ENCODE results near the gene CMSS1.
"Not testable (repeated sequence)": the region's sequence is repeated elsewhere in the genome, so short reads cannot be mapped to it uniquely, and the experiment has no call there.

The CMSS1 gene

DNA sequence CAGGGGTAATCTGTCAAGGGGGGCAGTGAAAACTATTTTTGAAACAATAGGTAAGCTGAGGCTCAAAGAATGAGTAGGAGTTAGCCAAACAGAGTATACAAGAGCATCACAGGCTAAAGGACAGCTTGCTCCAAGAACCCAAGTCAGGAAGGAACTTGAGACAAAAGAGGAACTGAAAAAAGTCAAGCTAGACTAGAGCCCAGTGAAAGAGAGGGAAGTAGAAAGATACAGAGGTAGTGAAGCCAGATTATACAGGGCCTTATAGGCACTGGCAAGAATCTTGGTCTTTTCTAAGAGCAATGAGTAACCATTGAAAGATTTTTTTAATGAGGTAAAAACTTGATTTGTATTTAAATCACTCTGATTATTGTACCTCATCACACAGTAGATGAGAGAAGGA lies 226.7 kb downstream of the CMSS1 start:
- TF ChIP-seq, protein P1, sequence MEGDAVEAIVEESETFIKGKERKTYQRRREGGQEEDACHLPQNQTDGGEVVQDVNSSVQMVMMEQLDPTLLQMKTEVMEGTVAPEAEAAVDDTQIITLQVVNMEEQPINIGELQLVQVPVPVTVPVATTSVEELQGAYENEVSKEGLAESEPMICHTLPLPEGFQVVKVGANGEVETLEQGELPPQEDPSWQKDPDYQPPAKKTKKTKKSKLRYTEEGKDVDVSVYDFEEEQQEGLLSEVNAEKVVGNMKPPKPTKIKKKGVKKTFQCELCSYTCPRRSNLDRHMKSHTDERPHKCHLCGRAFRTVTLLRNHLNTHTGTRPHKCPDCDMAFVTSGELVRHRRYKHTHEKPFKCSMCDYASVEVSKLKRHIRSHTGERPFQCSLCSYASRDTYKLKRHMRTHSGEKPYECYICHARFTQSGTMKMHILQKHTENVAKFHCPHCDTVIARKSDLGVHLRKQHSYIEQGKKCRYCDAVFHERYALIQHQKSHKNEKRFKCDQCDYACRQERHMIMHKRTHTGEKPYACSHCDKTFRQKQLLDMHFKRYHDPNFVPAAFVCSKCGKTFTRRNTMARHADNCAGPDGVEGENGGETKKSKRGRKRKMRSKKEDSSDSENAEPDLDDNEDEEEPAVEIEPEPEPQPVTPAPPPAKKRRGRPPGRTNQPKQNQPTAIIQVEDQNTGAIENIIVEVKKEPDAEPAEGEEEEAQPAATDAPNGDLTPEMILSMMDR (IDR thresholded peaks at IDR 0.05; ENCODE audit: low read depth, low read length, missing control alignments), result no peak
- H3K4me3 ChIP-seq (ENCODE audit: low read depth, low read length), result no peak overlapping the region
- in situ Hi-C loops (cut with HindIII; ENCODE audit: low sequenced_read_pairs), result no loop called here
- DNase-seq (ENCODE audit: low read depth), result no peak

DNA sequence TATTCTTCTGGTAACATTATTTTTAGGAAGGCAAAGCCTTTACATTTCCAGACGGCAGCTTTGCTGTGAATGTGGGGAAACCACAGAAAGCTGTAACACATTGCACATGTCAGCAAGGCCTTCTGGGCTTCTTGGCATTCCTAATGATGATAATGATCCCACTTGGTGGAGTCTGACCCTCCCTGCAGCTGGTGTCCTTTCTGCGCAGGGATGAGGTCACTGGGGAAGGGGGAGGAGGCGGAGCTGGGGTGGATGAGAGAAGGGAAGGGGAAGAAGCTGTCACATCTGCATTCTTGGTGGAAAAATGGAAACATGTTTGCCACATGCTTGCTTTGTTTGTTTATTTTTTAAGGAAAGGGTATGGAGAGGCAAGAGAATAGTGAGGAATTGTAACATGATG lies 228.0 kb downstream of the CMSS1 start:
- in situ Hi-C loops (cut with HindIII; ENCODE audit: low sequenced_read_pairs), result no loop called here
- DNase-seq (ENCODE audit: low read depth), result no peak
- H3K4me3 ChIP-seq (ENCODE audit: low read depth, low read length), result no peak overlapping the region
- TF ChIP-seq, protein P1 (IDR thresholded peaks at IDR 0.05; ENCODE audit: low read depth, low read length, missing control alignments), result no peak

DNA sequence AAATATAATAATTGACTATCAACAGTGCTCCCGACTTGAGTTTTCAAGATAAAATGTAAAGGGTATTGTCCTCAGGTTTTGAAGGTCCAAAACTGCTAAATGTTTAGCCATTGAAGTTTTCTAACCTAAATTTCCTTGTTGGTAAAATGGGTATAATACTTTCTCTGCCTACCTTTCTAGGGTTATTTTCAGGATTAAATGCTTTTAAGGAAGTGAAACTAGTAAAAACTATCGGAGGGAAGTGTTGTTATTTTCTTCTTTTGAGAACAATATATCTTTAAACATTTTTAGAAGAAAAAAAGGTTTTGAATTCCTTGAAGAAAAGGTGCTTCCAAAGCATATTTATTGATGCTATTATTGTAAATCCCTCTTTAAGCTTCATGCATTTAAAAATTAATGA lies 229.3 kb downstream of the CMSS1 start:
- in situ Hi-C loops (cut with HindIII; ENCODE audit: low sequenced_read_pairs), result no loop called here
- H3K4me3 ChIP-seq (ENCODE audit: low read depth, low read length), result no peak overlapping the region
- TF ChIP-seq, protein P1 (IDR thresholded peaks at IDR 0.05; ENCODE audit: low read depth, low read length, missing control alignments), result no peak
- DNase-seq (ENCODE audit: low read depth), result no peak

DNA sequence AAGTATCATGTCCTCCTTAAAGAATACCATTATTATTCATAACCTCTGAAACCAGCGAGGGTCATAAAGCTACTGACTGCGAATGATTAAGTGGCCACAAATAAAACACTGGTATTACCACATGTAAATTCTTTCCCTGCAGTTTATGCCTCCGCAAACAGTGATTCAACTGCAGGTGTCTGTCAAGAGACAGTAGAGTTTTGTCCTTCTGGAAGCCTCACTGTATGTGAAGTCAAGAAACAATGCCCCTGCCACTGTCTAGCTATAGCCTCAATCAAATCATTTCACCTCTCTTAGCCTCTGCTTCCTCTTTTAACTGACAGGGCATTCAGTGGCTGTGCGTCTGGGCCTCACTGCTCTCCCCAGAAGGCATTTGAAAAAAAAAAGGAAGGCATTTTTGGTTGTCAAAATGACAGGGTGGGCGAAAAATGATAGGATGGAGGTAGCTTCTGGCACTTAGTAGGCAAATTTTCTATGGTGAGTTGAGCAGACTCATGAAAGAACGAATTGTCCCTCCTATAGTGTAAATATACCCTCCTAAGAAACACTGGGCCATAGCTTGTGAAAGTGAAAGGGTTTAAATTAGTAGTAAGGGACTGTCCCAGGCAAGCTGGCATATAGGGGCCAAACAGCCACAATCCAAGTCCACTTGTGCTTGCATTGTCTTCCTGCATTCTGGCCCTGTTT lies 229.9 kb downstream of the CMSS1 start:
- TF ChIP-seq, protein P1 (IDR thresholded peaks at IDR 0.05; ENCODE audit: low read depth, low read length, missing control alignments), result no peak
- in situ Hi-C loops (cut with HindIII; ENCODE audit: low sequenced_read_pairs), result no loop called here
- no peak overlapping the region for H3K4me3 ChIP-seq (ENCODE audit: low read depth, low read length)
- DNase-seq (ENCODE audit: low read depth), result no peak

DNA sequence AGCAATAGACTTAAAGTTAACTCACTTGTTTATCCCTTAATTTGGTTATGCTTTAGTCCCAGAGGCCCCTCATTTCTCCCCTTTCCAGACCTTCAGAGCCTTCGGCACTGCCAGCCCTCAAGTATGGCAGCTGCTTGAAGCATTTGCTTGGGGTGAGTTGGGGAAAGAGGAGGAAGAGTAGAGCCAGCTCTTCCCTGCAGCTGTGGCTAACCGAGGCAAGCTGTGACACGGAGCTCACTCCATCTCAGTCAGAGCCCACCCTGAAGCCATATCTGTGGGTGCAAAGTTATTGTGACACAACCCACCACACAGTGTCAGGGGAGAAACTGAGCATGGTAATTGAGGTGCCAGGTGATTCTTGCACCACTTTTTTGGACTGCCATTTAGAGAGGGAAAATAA lies 230.6 kb downstream of the CMSS1 start:
- in situ Hi-C loops (cut with HindIII; ENCODE audit: low sequenced_read_pairs), result no loop called here
- DNase-seq (ENCODE audit: low read depth), result no peak
- TF ChIP-seq, protein P1 (IDR thresholded peaks at IDR 0.05; ENCODE audit: low read depth, low read length, missing control alignments), result no peak
- no peak overlapping the region for H3K4me3 ChIP-seq (ENCODE audit: low read depth, low read length)

DNA sequence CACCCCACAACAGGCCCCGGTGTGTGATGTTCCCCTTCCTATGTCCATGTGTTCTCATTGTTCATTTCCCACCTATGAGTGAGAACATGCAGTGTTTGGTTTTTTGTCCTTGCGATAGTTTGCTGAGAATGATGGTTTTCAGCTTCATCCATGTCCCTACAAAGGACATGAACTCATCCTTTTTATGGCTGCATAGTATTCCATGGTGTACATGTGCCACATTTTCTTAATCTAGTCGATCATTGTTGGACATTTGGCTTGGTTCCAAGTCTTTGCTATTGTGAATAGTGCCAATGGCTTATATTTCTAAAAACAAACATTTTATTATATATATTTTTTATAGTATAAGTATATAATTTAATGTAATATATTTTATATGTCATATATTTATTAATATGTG lies 233.9 kb downstream of the CMSS1 start:
- DNase-seq (ENCODE audit: low read depth); H3K4me3 ChIP-seq (ENCODE audit: low read depth, low read length); in situ Hi-C loops (cut with HindIII; ENCODE audit: low sequenced_read_pairs): not testable (repeated sequence)

DNA sequence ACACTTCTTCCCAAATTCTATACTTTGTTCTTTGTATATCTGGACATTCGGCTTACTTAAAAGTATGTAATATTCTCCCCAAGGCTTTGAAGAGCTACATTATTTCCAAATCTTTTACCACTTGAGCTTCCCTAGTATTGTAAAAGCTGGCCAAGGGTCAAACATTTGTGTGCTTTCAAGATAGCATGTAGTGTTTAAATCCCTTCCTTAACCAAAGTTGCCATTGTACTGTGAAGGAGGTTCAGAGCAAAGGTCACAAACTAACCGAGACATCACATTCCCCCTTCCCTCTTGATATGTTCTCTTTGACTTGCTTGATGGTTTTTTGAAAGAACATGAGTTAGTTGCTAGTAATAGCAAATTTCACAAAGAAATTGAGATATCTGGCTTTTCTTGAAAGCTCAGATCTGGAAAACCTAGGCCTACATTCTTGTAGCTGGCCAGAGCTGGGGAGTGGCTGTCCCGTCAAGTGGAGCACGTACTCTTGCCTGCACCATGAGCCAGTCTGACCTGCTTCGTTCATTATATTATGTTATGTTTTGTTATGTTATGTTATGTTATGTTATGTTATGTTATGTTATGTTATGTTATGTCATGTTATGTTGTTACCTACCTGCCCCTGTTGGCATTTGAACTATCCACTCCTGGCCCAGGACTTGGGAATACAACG lies 236.4 kb downstream of the CMSS1 start:
- no peak for DNase-seq (ENCODE audit: low read depth)
- TF ChIP-seq, protein P1 (IDR thresholded peaks at IDR 0.05; ENCODE audit: low read depth, low read length, missing control alignments), result no peak
- in situ Hi-C loops (cut with HindIII; ENCODE audit: low sequenced_read_pairs), result no loop called here

More for the DNA sequence above, 236.4 kb downstream of the CMSS1 start:
- no peak overlapping the region for H3K4me3 ChIP-seq (ENCODE audit: low read depth, low read length)
